ENCODE results near the gene ALMS1.
"Not testable (repeated sequence)": the region's sequence is repeated elsewhere in the genome, so short reads cannot be mapped to it uniquely, and the experiment has no call there.

The ALMS1 gene

DNA sequence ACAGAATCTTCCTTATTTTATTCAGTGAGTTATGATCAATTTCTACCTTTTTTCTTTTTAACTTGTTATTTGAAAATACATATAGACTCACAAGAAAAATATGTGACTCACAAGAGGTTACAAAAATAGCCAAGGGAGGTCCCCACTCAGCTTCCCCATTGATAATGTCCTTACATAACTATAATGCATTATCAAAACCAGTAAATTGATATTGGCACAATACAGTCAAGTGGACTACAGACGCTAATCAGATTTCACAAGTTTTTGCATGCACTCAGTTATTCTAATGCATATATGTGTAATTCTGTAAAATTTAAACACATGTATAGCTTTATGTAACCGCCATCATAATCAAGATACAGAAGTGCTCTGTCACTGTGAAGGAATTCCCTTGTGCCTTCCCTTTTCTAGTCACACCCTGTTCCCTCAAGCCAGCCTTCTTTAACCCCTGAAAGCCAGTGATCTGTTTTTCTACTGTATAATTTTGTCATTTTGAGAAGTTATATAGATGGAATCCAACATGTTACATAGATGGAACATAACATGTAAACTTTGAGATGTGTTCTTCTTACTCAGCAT, 118.4 kb downstream of the ALMS1 start:
- no peak for DNase-seq (ENCODE audit: low spot score)

DNA sequence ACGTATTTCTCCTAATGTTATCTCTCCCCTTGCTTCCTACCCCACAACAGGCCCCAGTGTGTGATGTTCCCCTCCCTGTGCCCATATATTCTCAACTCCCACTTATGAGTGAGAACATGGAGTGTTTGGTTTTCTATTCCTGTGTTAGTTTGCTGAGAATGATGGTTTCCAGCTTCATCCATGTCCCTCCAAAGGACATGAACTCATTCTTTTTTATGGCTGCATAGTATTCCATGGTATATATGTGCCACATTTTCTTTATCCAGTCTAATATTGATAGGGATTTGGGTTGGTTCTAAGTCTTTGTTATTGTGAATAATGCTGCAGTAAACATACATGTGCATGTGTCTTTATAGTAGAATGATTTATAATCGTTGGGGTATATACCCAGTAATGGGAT, 119.2 kb downstream of the ALMS1 start:
- DNase-seq (ENCODE audit: low spot score), result not testable (repeated sequence)

DNA sequence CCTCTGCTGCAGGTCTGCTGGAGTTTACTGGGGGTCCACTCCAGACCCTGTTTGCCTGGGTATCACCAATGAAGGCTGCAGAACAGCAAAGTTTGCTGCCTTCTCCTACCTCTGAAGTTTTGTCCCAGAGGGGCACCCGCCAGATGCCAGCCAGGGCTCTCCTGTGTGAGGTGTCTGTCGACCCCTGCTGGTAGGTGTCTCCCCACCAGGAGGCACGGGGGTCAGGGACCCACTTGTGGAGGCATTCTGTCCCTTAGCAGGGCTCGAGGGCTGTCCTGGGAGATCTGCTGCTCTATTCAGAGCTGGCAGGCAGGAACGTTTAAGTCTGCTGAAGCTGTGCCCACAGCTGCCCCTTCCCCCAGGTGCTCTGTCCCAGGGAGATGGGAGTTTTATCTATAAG, 124.8 kb downstream of the ALMS1 start:
- DNase-seq (ENCODE audit: low spot score), result not testable (repeated sequence)

DNA sequence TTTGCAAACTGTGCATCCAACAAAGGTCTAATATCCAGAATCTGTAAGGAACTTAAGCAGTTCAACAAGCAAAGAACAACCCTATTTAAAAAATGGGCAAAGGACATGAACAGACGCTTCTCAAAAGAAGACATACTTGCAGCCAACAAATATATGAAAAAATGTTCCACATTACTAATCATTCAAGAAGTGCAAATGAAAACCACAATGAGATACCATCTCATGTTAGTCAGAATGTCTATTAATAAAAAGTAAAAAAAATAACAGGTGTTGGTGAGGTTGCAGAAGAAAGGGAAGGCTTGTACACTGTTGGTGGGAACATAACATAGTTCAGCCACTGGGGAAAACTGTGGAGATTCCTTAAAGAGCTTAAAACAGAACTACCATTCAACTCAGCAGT, 130.4 kb downstream of the ALMS1 start:
- DNase-seq (ENCODE audit: low spot score), result no peak

DNA sequence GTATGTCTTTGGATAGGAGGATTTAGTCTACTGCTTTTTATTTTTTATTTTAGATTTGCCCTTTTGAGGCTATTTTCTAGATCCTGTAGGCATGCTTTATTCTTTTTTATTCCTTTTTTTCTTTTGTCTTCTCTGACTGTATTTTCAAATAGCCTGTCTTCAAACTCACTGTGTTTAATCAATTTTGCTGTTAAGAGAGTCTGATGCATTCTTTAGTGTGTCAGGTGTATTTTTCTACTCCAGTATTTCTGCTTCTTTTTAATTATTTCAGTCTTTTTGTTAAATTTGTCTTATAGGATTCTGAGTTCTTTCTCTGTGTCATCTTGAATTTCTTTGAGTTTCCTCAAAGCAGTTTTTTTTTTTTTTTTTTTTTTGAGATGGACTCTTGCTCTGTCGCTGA, 143.1 kb downstream of the ALMS1 start:
- no peak for DNase-seq (ENCODE audit: low spot score)

DNA sequence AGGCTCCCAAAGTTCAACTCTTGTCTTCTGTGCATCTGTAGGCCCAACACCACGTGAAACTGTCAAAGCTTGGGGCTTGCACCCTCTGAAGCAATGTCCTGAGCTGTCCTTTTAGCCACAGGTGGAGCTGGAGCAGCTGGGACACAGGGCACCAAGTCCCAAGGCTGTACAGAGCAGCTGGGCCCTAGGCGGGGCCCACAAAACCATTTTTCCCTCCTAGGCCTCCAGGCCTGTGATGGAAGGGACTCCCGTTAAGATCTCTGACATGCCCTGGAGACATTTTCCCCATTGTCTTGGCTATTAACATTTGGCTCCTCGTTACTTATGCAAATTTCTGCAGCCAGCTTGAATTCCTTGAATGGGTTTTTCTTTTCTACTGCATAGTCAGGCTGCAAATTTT, 145.1 kb downstream of the ALMS1 start:
- not testable (repeated sequence) for DNase-seq (ENCODE audit: low spot score)

DNA sequence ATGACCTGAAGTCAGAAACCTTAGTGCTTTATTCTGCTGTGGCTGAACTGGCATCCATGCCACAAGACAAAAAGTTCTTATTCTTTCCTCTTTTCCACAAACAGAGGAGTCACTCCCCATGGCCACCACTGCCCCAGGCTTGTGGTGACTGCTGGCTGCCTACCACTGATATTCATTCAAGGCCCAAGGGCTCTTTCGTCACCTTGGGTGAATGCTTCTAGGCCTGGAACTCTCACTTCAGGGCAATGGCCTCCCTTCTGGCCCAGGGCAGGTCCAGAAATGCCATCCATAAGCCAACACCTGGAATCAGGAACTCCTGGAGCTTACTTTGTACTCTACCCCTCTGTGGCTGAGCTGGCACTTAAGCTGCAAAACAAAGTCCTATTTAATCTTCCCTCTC, 146.7 kb downstream of the ALMS1 start:
- DNase-seq (ENCODE audit: low spot score), result no peak

DNA sequence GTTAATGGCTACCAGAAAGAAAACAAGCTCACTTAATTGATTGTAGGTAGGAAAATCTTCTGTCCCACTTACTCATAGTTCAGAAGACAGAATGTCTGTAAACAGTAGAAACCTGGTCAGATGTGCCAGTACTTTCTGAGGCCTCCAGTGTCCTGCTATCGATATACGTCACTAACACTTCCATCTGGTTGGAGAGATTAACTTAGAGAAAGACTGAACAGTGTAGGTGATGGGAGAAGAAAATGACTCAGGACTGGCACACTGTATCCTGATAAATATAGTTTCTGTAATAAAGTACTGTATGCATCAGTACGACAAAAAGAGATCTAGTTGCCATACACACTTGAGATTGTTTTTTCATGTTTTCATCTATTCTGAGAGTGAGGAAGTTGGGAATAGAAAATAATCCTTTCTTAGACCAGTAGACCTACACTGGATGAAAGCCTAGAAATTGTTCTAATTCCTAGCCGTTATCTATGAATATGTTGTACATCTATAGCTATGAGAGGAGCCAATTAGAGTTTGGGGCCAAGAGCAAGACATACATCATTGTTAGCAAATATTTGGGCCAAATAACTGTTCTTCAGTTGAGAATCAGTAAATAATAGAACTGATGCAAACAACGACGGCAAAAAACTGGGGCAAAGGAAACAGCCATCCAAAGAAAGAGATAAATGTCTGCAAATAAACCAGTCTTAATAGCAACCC, 150.7 kb downstream of the ALMS1 start:
- no peak for DNase-seq (ENCODE audit: low spot score)

DNA sequence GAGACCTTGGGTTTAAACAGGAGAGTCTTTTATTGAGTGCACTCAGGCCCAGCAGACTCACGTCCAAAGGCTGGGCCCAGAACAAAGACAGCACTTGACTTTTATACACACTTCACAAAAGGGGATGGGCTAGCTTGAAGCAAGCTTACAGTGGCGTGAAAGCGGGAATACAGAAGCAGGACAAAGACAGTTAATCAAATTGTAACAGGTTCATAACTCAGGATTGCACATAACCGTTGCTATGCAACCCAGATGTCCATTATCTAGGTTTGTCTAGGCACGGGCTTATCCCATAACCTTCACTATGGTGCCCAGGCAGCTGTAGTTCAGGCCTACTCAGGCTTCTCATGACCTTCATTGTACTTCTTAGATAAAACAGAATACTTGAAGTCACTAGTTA, 175.2 kb downstream of the ALMS1 start:
- DNase-seq (ENCODE audit: low spot score), result not testable (repeated sequence)

DNA sequence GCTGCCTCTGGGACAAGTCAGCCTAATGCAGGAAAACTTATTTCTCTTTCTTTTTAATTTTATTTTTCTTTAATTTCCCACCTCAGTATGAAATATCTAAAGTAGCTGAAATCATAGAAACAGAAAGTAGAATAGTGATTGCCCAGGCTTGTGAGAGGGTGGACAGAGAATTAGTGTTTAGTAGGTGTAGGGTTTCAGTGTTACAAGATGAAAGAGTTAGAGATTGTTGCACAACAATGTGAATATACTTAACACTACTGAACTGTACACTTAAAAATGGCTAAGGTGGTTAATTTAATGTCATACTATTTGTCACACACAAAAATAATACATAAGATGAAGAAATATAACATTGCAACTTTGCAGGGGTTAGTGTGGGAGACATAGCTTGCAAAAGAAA, 175.8 kb downstream of the ALMS1 start:
- DNase-seq (ENCODE audit: low spot score), result no peak

DNA sequence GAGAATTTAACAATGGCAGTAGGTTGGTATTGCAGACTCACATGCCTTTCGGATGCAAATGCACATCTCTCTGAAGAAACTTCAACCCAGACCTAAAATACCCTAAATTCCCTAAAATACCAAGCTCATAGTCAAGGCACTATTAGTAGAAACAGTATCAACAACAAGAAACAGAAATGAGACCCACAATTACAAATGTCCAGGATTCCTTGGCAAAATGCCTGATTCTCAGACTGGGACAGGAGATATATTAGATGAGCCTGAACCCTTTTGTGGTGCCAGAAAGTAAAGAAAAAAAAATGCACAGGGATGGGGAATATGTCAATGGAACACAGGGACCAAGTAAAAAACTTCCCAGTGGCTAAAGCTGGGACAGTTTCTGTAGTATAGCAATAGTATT, 179.3 kb downstream of the ALMS1 start:
- DNase-seq (ENCODE audit: low spot score), result no peak

DNA sequence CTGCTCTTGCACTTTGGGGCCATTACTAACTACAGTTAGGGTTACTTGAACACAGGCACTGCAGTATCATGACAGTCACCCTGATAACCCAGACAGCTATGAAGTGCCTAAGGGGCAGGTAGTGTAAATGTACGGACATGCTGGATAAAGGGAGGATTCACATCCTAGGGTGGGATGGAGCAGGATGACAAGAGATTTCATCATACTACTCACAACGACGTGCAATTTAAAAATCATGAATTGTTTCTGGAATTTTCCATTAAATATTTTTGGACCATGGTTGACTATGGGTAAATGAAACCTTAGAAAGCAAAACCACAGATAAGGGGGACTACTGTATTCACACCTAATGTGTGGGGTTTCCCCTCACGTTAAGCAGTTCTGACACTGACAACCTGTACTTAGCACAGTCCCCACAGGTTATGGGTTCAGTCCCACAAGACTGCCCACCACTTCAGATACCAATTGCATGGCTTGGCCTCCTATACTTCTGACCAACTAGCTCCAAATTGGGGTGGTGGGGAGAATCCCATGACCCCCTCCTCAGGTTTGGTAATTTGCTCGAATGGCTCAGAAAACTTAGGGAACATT, 180.7 kb downstream of the ALMS1 start:
- no peak for DNase-seq (ENCODE audit: low spot score)

DNA sequence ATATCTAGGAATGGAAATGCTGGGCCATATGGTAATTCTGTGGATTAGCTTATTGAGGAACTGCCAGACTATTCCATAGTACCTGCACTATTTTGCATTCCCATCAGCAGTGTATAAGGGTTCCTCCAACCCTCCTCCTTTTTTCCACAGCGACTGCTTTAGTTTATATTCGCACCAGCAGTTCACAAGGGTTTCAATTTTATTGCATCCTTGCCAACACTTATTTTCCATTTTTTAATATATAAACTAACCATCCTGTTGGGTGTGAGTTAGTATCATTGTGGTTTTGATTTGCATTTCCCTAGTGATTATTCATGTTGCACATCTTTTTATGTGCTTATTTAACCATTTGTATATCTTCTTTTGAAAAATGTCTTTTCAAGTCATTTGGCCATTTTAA, 189.6 kb downstream of the ALMS1 start:
- DNase-seq (ENCODE audit: low spot score), result no peak

DNA sequence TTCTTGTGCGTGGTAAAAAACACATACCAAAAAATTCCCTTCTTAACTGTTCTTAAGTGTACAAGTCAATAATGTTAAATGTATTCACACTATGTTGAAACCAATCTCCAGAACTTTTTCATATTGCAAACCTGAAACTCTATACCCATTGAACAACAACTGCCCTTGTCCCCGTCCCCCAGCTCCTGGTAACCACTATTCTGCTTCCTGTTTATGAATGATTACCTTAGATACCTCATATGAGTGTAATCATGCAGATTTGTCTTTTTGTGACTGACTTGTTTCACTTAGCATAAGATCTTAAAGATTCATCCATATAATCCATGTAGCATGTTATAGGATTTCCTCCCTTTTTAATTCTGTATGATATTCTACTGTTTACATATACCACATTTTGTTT, 196.7 kb downstream of the ALMS1 start:
- DNase-seq (ENCODE audit: low spot score), result no peak

DNA sequence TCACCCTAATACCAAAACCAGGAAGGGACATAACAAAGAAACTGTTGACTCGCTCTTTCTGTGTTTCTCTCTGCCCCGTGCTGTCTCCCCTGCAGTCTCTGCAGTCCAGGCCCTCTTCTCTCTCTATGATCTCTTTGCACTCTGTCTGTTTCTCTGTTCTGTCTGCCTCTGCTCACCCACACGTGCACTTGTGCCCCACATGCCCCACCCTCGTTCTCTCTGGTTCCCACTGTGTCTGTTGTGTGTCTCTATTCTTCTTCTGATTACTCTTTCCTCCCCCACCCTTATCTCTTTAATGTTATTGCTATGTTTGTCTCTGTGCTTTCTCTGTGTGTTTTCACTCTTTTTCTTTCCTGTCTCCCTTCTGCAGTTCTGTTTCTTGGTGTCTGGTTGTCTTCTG, 202.5 kb downstream of the ALMS1 start:
- DNase-seq (ENCODE audit: low spot score), result no peak

DNA sequence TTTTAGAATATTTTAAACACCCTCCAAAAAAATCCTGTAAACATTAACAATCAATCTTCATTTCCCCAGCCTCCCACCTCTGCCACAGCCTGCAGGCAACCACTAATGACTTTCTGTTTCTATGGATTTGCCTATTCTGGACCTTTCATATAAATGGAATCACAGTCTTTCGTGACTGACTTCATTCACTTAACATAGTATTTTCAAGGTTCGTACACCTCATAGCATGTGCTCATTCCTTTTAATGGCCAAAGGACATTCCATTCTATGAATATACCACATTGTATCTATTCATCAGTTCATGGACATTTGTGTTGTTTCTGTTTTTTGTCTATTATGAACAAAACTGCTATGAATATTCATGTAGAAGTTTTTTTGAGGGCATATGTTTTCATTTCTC, 208.0 kb downstream of the ALMS1 start:
- no peak for DNase-seq (ENCODE audit: low spot score)

DNA sequence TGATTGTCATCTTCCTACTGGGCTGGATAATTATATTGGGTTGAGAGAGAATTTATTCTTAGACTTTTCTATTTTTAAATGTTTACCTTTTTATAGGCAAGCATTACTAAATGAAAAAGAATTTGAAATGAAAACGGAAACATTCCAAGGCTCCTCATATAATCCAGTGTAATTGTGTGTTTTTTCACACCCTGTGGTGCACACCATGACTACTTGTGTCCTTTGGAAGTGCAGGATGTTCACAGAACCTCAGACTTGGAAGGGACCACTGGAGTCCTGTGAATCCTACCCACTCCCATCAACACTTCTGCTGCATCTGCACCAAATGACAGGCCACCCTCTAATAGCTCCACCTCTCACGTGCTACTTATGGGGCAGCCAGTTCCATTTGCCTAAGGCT, 208.6 kb downstream of the ALMS1 start:
- DNase-seq (ENCODE audit: low spot score), result no peak

DNA sequence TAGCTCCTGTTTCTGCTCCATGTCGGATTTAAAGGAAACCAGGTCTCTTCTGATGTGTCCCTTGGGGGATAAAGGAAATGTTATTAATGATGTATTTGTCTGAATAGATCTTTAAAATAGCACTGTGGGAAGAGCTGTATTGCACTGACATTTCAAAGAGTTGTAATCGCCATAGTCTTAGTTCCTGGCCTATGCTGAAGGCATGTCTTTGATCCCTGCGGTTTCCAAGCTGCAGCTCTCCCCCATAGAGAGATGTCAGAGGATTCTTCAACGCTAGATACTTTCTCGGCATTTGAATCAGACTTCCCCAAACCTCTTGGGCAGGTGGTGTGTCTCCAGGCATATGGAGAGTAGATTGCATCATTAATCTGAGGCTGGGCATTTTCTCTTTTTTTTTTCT, 216.1 kb downstream of the ALMS1 start:
- no peak for DNase-seq (ENCODE audit: low spot score)

DNA sequence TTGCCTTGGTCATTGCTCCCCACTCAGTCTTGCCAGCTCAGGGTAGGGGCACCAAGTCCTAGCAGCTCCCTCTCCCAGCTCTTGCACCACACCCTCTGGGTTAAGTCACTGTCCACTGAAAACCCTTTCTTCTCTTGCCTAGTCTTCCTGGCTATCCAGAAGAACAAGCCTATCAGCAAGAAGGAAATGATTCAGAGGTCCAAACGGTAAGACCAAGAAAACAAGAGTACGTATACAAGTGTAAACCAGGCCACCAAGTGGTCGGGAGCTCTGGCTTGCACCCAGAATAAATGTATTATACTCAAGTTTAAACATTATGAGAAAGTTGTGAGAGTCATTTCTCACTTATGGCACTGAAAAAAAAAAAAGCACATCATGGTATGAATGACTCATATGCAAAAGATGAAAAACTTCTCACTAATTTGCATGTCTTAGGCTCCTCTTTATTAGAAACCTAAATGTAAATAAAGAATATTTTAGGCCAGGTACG, 217.5 kb downstream of the ALMS1 start:
- not testable (repeated sequence) for DNase-seq (ENCODE audit: low spot score)

DNA sequence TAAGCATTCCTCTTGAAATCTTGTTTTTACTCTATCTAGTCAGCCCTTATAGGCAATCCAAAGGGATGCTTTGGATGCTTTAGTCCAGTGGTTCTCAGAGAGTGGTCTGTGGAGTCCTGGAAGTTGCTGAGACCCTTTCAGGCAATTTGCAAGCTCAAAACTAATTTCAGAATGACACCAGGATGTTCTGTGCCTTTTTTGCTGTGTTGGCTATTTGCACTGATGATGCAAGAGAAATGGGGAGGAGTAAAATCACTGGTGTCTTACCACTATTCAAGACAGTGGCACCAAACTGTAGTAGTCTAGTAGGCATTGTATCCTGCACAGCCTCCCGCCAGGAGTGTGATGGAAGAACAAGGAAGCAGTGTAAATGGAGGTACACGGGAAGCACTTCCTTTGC, 219.0 kb downstream of the ALMS1 start:
- not testable (repeated sequence) for DNase-seq (ENCODE audit: low spot score)

DNA sequence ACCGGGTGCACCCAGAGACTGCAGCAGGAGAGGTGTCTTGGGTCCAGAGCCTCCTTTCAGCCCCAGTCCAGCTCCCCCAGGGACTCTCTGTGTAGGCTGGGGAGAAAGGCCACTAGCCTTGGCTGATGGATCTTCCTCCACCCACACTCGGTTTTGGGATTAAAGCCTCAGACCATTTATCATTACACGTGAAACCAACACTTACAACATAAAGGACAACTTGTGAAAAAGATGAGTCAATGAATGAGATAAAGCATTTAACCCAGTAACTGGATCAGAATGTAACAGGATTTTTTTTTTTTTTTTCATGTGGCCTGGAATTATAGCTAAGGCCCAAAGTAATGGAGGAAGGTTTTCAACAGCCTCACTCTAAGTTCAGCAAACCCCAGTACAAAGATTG, 224.5 kb downstream of the ALMS1 start:
- DNase-seq (ENCODE audit: low spot score), result no peak

DNA sequence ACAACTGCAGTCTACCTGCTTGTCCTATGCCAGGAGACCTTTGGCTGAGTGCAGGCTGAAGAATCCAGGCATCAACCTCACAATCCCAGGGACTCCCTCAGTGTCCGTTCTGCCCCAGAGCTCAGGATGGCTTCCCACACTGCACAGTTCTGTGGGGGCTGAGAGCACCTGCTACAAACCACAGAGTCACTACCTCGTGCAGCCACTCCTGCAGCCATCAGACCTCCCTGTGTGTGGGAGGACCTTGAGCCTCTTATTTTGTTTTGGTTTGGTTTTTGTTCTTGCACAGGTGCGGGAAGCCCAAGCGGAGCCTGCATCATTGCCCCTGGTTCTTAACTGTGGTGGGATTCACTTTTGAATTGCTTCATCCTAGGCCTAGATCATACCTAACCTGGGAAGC, 225.6 kb downstream of the ALMS1 start:
- no peak for DNase-seq (ENCODE audit: low spot score)

DNA sequence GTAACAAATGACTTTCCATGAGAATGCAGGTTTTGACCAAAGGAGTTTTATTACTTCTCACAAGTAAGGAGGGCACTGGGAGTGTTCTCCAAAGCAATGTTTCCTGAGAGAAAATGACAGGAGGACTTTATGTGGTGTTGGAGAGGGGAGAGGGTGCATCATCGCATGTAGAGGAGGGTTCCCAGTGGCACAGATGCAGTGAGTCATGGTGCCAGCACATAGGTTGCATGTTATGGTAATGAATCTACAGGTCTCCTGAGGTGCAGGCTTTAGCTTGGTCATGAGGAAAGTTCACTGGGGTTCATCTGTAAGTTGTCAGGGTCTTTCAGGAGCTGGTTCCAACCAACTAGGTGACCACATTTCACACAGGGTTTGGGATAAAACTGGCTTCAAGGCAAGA, 226.2 kb downstream of the ALMS1 start:
- no peak for DNase-seq (ENCODE audit: low spot score)

DNA sequence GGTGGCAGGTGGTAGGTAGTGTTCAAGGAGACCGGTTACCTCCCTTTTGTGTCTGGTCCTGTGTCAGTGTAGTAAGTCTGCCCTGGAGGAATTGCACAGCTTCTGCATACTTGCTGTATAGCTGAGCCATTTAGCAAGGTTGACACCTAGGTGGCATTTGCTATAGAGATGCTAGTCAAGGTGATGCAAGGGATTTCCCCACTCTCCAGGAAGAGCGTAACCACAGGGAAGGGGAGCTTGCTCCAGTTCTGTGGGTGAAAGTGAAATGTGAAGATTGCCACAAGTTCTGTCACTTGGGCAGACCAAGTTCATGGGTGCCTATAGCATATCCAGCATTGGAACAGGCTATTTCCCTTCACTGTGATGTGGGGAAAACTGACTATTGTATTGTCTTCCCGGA, 228.5 kb downstream of the ALMS1 start:
- DNase-seq (ENCODE audit: low spot score), result no peak
